Measurements from ENCODE around the gene CD2BP2.

CD2BP2 gene

DNA sequence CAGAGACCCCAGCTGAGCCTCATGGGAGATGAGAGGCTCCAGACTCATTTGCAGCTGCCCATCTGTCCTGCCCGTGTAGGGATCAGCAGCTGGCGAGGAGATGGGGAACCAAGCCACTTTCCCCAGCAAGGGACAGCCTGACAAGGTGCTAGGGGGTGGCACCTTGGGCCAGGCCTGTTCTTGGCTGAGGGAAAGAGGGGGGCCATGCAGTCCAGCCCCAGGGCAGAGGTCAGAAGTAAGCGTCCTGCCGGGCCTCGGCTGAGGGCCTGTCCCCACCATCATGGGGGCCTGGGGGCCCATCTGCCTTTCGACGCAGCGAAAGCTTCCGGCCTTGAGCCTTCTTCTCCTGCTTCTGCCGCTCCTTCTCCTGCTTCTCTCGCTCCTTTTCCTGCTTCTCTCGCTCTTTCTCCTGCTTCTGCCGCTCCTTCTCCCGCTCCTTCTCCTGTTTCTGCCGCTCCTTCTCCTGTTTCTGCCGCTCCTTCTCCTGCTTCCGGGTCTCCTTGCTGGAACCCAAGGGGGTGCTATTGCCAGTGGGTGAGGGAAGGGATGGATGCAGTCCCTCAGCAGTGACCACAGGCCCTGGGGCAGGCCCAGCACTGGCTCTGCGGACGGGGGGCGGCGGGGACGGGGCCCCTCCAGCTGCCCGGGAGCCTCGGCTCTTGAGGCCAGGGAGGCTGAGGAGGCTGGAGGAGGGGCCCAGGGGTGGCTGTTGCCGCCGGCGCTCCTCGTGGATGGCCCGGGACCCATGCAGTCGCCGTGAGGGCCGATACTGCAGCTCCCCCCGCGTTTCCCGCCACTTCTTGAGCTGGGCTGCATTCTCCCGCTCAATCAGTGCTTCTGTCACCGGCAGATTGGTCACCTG is 2.8 kb upstream of the CD2BP2 start:
- H3K27me3 ChIP-seq (ENCODE audit: control insufficient read depth, insufficient read depth, low read length) = no peaks in the 10 kb centered on the region
- peaks cover 12% of the 10 kb centered on the region for H3K4me1 ChIP-seq (ENCODE audit: control insufficient read depth, insufficient read depth, low read length)
- no peak overlapping the region for H3K4me3 ChIP-seq (ENCODE audit: low read depth, low read length)
- H3K9me3 ChIP-seq (ENCODE audit: control insufficient read depth, insufficient read depth, low read depth, low read length) = no peaks in the 10 kb centered on the region
- peaks cover 42% of the 10 kb centered on the region for H3K36me3 ChIP-seq (ENCODE audit: control insufficient read depth, insufficient read depth, low read length)
- no peak overlapping the region for H3K9ac ChIP-seq (ENCODE audit: low read length)
- no peak overlapping the region for H3K27ac ChIP-seq (ENCODE audit: low read depth, low read length)

DNA sequence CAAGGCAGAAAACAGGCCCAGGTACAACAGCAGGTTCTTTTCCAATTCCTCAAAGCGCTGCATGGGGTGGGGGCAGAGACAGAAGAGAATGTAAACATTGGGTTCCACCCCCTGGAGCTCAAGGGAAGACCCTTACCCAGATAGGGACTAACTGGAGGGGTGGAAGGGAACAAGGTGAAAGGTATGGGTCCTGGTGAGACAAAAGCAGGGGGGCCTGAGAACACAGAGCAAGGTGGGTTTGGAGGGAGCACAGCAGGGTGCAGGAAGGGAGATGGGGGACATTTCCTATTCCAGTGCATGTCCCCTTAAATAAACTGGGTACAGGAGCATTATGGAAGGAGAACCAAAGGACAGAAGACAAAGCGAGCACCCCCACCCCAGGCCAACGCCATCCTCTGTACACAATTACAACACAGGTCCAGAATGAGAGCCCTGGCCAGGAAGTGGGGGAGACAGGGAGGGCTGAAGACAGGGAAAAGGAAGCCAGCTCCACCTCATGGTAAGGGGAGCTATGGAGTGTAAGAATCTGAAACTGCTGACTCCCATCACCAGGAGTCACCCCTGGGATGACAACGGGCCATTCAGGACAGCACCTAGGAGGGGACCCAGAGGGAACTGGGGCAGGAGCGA is 2.1 kb upstream of the CD2BP2 start:
- H3K4me3 ChIP-seq (ENCODE audit: low read depth, low read length) = no peak overlapping the region
- no peaks in the 10 kb centered on the region for H3K9me3 ChIP-seq (ENCODE audit: control insufficient read depth, insufficient read depth, low read depth, low read length)
- H3K36me3 ChIP-seq (ENCODE audit: control insufficient read depth, insufficient read depth, low read length) = peaks cover 45% of the 10 kb centered on the region
- H3K27ac ChIP-seq (ENCODE audit: low read depth, low read length) = no peak overlapping the region
- no peaks in the 10 kb centered on the region for H3K27me3 ChIP-seq (ENCODE audit: control insufficient read depth, insufficient read depth, low read length)
- H3K4me1 ChIP-seq (ENCODE audit: control insufficient read depth, insufficient read depth, low read length) = peaks cover 12% of the 10 kb centered on the region
- no peak overlapping the region for H3K9ac ChIP-seq (ENCODE audit: low read length)

DNA sequence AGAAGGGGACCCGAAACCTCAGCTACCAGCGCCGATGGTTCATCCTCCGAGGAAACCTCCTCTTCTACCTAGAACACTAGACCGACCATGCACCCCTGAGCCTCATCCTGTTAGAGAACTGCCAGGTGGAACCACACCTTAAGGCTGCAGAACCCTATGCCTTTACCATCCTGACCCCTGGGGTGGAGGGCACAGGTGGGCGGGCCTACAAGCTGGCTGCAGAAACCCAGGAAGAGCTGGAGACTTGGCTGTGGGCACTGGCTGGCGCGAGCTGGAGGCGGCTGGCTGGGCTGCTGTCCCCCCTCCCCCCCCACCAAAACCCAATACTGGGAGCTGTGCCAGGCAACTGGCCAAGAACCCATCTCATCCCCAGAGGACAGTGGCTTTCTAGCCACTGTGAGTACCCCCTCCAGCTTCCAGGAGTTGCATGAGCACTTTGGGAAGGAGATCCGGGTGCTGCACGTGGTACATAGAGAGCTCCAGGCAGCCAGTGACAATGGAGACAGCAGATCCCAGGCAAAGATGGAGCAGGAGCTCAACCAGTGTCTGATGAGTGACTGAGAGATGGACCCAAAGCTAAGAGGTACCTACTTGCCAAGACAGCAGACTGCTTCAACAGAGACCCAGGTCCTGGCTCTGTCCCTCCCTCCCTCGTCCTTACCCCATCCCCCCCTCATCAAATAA is 1.4 kb upstream of the CD2BP2 start:
- Histone ChIP-seq H3K27me3 (ENCODE audit: control insufficient read depth, insufficient read depth, low read length) (no peaks in the 10 kb centered on the region), H3K4me3 (ENCODE audit: low read depth, low read length) (peak overlapping the region; percentile 98; the same call in 1 of the 2 replicates), H3K9ac (ENCODE audit: low read length) (peak overlapping the region; percentile 98), H3K4me1 (ENCODE audit: control insufficient read depth, insufficient read depth, low read length) (peaks cover 12% of the 10 kb centered on the region), H3K9me3 (ENCODE audit: control insufficient read depth, insufficient read depth, low read depth, low read length) (no peaks in the 10 kb centered on the region), H3K36me3 (ENCODE audit: control insufficient read depth, insufficient read depth, low read length) (peaks cover 50% of the 10 kb centered on the region), H3K27ac (ENCODE audit: low read depth, low read length) (no peak overlapping the region)

- Histone ChIP-seq H3K27me3 (ENCODE audit: control insufficient read depth, insufficient read depth, low read length) (no peaks in the 10 kb centered on the region), H3K4me1 (ENCODE audit: control insufficient read depth, insufficient read depth, low read length) (peaks cover 12% of the 10 kb centered on the region), H3K27ac (ENCODE audit: low read depth, low read length) (peak overlapping the region; percentile 95), H3K9ac (ENCODE audit: low read length) (peak overlapping the region; percentile 98), H3K4me3 (ENCODE audit: low read depth, low read length) (peak overlapping the region; percentile 98), H3K36me3 (ENCODE audit: control insufficient read depth, insufficient read depth, low read length) (peaks cover 56% of the 10 kb centered on the region), H3K9me3 (ENCODE audit: control insufficient read depth, insufficient read depth, low read depth, low read length) (no peaks in the 10 kb centered on the region)
Measured at GRCh38 chr16:30355954-30356308, 823 bp upstream of the CD2BP2 start.

GRCh38 chr16:30354423-30355143 is 525 bp downstream of the CD2BP2 start:
- H3K4me1 ChIP-seq (ENCODE audit: control insufficient read depth, insufficient read depth, low read length) = peaks cover 12% of the 10 kb centered on the region
- H3K36me3 ChIP-seq (ENCODE audit: control insufficient read depth, insufficient read depth, low read length) = peaks cover 60% of the 10 kb centered on the region

DNA sequence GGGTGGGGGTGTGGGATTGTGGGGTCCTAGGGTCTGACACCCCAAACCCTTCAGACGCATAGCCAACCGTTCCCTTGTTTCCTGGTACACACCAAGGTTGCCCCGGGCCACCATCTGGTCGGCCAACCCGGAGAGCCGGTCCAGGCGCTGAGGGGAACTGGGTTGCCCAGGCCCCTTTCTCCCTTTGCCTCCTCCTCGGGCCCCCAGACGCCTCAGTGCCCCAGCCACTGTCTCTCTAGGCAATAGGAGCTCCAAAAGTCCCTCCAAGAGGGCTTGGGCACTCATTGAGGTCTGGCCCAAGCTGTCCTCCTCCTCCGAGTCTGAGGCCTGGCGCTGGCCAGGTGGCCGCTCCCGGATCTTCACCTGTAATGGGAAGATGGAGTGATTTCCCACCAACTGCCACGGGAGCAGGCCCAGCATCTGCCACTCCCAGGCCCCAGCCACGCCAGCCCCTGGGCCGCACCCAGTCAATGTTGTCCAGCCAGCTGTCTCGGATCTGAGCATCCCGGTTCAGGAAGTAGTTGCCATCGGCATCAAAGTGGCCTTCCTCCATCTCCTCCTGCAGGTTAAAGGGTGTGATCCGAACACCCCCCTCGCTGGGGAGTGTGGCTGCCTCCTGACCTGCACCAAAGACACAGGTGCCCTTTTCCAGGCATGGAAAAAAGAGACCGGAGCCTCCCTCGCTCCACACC is 1.5 kb downstream of the CD2BP2 start:
- Histone ChIP-seq H3K4me3 (ENCODE audit: low read depth, low read length) (no peak overlapping the region; the same call in 1 of the 2 replicates), H3K27ac (ENCODE audit: low read depth, low read length) (no peak overlapping the region), H3K27me3 (ENCODE audit: control insufficient read depth, insufficient read depth, low read length) (no peaks in the 10 kb centered on the region), H3K9me3 (ENCODE audit: control insufficient read depth, insufficient read depth, low read depth, low read length) (no peaks in the 10 kb centered on the region), H3K36me3 (ENCODE audit: control insufficient read depth, insufficient read depth, low read length) (peaks cover 56% of the 10 kb centered on the region), H3K4me1 (ENCODE audit: control insufficient read depth, insufficient read depth, low read length) (peaks cover 12% of the 10 kb centered on the region), H3K9ac (ENCODE audit: low read length) (peak overlapping the region; percentile 98)

More at GRCh38 chr16:30354423-30355143, 525 bp downstream of the CD2BP2 start:
- peak overlapping the region; percentile 86 for H3K27ac ChIP-seq (ENCODE audit: low read depth, low read length)
- no peaks in the 10 kb centered on the region for H3K9me3 ChIP-seq (ENCODE audit: control insufficient read depth, insufficient read depth, low read depth, low read length)
- H3K9ac ChIP-seq (ENCODE audit: low read length) = peak overlapping the region; percentile 98
- no peaks in the 10 kb centered on the region for H3K27me3 ChIP-seq (ENCODE audit: control insufficient read depth, insufficient read depth, low read length)
- H3K4me3 ChIP-seq (ENCODE audit: low read depth, low read length) = peak overlapping the region; percentile 98

GRCh38 chr16:30352488-30353401 is 2.4 kb downstream of the CD2BP2 start:
- peaks cover 51% of the 10 kb centered on the region for H3K36me3 ChIP-seq (ENCODE audit: control insufficient read depth, insufficient read depth, low read length)
- H3K27ac ChIP-seq (ENCODE audit: low read depth, low read length) = no peak overlapping the region
- H3K4me3 ChIP-seq (ENCODE audit: low read depth, low read length) = no peak overlapping the region

GRCh38 chr16:30351586-30352419 is 3.3 kb downstream of the CD2BP2 start:
- Histone ChIP-seq H3K4me3 (ENCODE audit: low read depth, low read length) (no peak overlapping the region), H3K27me3 (ENCODE audit: control insufficient read depth, insufficient read depth, low read length) (no peaks in the 10 kb centered on the region), H3K4me1 (ENCODE audit: control insufficient read depth, insufficient read depth, low read length) (peaks cover 12% of the 10 kb centered on the region), H3K27ac (ENCODE audit: low read depth, low read length) (no peak overlapping the region), H3K36me3 (ENCODE audit: control insufficient read depth, insufficient read depth, low read length) (peaks cover 43% of the 10 kb centered on the region), H3K9ac (ENCODE audit: low read length) (no peak overlapping the region), H3K9me3 (ENCODE audit: control insufficient read depth, insufficient read depth, low read depth, low read length) (no peaks in the 10 kb centered on the region)

More at GRCh38 chr16:30352488-30353401, 2.4 kb downstream of the CD2BP2 start:
- Histone ChIP-seq H3K4me1 (ENCODE audit: control insufficient read depth, insufficient read depth, low read length) (peaks cover 12% of the 10 kb centered on the region), H3K9me3 (ENCODE audit: control insufficient read depth, insufficient read depth, low read depth, low read length) (no peaks in the 10 kb centered on the region), H3K27me3 (ENCODE audit: control insufficient read depth, insufficient read depth, low read length) (no peaks in the 10 kb centered on the region), H3K9ac (ENCODE audit: low read length) (no peak overlapping the region)

DNA sequence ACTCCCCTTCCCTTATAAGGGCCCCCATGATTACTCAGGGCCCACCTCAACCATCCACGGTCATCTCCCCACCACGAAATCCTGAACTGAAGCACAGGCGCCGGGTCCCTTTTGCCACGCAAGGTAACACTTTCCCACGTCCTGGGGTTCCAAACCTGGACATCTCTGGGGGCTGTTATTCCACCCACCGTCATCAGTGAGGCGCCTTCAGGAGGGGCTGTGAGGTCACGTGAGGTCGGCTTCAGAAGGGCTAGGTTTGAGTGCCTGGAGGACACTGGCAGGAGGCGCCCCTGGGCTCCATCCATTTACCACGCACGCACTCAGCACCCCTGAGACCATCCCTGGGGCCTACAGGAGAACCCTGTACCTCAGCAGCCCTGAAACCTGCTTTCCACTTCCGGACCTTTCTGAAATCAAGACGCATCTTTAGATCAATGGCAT is 4.1 kb downstream of the CD2BP2 start:
- Histone ChIP-seq H3K9me3 (ENCODE audit: control insufficient read depth, insufficient read depth, low read depth, low read length) (no peaks in the 10 kb centered on the region), H3K27ac (ENCODE audit: low read depth, low read length) (no peak overlapping the region), H3K36me3 (ENCODE audit: control insufficient read depth, insufficient read depth, low read length) (peaks cover 43% of the 10 kb centered on the region), H3K9ac (ENCODE audit: low read length) (no peak overlapping the region), H3K4me3 (ENCODE audit: low read depth, low read length) (no peak overlapping the region), H3K27me3 (ENCODE audit: control insufficient read depth, insufficient read depth, low read length) (no peaks in the 10 kb centered on the region), H3K4me1 (ENCODE audit: control insufficient read depth, insufficient read depth, low read length) (peaks cover 7% of the 10 kb centered on the region)
